Type B pancreatic cell (in vitro differentiated cells): Measurements from ENCODE around the gene FARP1. TPM values are rescaled to one million over a fixed set of nuclear protein-coding genes. Genes with fewer than 3 reads are reported as not detected.

ENCODE experiments used
- DNase-seq: peaks from one replicate; pipeline ENCODE4 v3.0.0; 2021; ENCODE audit warnings: mixed read lengths; ENCODE audit not compliant: unreplicated experiment; ENCODE audit errors: extremely low spot score
- H3K27ac Mint-ChIP-seq: 2 replicates; pipeline ENCODE4 v1.8.0; 2021; ENCODE audit warnings: mild to moderate bottlenecking, mixed read lengths
- H3K27me3 Mint-ChIP-seq: 2 replicates; pipeline ENCODE4 v1.8.0; 2021; ENCODE audit warnings: mixed read lengths
- H3K36me3 Mint-ChIP-seq: 2 replicates; pipeline ENCODE4 v1.8.0; 2021; ENCODE audit warnings: mixed read lengths
- H3K4me1 Mint-ChIP-seq: one replicate; pipeline ENCODE4 v1.8.0; 2021; ENCODE audit warnings: mixed read lengths; ENCODE audit not compliant: unreplicated experiment
- H3K4me3 Mint-ChIP-seq: 2 replicates; pipeline ENCODE4 v1.8.0; 2021; ENCODE audit warnings: mild to moderate bottlenecking, mixed read lengths
- H3K9me3 Mint-ChIP-seq: 2 replicates; pipeline ENCODE4 v1.8.0; 2021; ENCODE audit warnings: mixed read lengths
- total RNA-seq: library from RNA; stranded (reverse); gene quantifications from 2 replicates; pipeline ENCODE4 v1.2.1, GENCODE V29; 2021; ENCODE audit warnings: low replicate concordance
- TF ChIP-seq, protein P1 (sequence below): fragments of 200-600 bp; sonication (generic); conservative IDR thresholded peaks from 2 replicates; pipeline ENCODE4 v1.5.0; 2021; ENCODE audit warnings: antibody characterized with exemption, mild to moderate bottlenecking

The FARP1 gene
- total RNA-seq, 1 donor from 2014 or later = 195 TPM

DNA sequence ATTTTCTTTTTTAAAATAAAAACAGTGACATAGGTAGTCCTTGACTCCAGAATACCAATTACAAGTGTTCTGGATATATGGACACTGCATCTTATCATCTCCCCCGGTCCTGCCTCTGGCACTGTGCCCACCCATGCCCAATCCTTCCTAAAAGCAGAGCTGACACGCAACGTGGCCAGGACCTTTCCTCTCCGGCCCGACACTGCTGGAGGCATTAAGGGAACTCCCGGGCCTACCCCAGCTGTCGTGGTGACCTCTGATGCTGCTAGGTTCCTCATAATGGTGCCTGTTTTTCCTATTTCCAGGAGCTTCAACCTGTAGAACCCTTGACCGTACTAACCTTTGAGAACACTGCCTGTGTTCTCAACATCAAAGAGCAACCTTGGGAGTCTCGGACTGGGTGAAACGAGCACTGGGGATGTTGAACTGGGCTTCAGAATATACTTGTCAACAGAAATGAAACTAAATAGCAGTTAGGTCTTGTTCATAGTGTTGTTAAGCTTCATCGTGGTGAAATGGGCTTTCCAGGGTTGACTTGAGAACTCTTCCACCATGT lies 48.1 kb downstream of the FARP1 start:
- Mint-ChIP-seq H3K27ac (peak overlapping the region; percentile 11), H3K9me3 (no peaks in the 10 kb centered on the region), H3K4me1 (peaks cover 34% of the 10 kb centered on the region), H3K36me3 (peaks cover 16% of the 10 kb centered on the region), H3K4me3 (no peak overlapping the region), H3K27me3 (no peaks in the 10 kb centered on the region)
- TF ChIP-seq, protein P1, sequence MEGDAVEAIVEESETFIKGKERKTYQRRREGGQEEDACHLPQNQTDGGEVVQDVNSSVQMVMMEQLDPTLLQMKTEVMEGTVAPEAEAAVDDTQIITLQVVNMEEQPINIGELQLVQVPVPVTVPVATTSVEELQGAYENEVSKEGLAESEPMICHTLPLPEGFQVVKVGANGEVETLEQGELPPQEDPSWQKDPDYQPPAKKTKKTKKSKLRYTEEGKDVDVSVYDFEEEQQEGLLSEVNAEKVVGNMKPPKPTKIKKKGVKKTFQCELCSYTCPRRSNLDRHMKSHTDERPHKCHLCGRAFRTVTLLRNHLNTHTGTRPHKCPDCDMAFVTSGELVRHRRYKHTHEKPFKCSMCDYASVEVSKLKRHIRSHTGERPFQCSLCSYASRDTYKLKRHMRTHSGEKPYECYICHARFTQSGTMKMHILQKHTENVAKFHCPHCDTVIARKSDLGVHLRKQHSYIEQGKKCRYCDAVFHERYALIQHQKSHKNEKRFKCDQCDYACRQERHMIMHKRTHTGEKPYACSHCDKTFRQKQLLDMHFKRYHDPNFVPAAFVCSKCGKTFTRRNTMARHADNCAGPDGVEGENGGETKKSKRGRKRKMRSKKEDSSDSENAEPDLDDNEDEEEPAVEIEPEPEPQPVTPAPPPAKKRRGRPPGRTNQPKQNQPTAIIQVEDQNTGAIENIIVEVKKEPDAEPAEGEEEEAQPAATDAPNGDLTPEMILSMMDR = no peak
- DNase-seq = no peak

DNA sequence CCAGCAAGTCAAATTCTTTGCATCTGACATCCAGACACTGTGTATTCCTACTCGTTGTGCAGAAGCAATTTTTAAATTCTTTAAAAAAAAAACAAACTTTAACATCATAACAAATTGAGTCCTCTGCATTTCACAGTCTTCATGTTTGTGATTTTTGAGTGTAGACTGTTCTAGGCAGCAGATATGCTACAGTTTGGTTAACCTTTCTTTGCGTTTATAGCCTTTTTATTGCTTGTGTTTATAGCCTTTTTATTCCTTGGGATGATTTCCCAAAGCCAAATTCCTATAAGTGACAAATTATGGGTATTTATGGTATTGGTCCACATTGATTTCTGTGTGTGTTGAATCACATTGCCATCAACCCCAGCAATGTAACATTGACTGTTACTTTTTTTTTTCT lies 49.1 kb downstream of the FARP1 start:
- Mint-ChIP-seq H3K36me3 (peaks cover 15% of the 10 kb centered on the region), H3K9me3 (no peaks in the 10 kb centered on the region), H3K4me3 (no peak overlapping the region), H3K27me3 (no peaks in the 10 kb centered on the region), H3K27ac (no peak overlapping the region), H3K4me1 (peaks cover 40% of the 10 kb centered on the region)
- DNase-seq = no peak
- TF ChIP-seq, protein P1 = no peak

DNA sequence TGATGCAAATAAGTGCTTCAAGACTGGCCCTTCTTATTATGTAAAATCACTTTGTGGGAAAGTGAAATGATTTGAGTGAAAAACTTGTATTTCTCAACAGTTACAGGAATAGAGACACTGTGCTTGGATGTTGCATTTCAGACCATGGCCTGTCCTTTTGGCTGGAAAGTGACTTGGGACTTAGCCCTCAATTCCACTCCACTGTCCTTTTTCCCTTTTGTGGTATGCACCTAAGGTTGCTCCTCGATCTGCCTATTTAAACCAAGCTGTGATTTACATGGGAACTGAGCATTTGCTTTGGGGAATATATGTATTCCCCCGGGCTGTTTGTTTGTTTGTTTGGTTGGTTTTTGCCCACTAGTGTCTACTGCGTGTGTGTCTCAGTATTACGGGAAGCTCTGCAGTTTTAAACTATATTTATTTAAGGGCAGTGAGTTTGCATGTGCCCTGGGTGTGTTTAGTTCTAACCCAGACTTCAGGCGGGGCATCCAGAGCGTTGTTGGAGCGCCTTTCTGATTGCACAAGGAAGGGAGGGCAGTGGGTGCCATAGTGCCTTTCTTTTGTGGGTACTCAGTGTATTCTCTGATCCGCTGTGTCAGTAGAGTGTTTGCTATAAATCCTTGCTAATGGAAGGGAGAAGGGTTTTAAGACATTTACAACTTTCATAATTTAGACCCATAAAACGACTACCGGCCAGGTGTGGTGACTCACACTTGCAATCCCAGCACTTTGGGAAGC lies 52.3 kb downstream of the FARP1 start:
- DNase-seq = no peak
- no peak overlapping the region for H3K27ac Mint-ChIP-seq
- H3K4me3 Mint-ChIP-seq = no peak overlapping the region
- no peaks in the 10 kb centered on the region for H3K9me3 Mint-ChIP-seq
- no peaks in the 10 kb centered on the region for H3K27me3 Mint-ChIP-seq
- H3K4me1 Mint-ChIP-seq = peaks cover 31% of the 10 kb centered on the region
- TF ChIP-seq, protein P1 = no peak
- H3K36me3 Mint-ChIP-seq = peaks cover 16% of the 10 kb centered on the region

DNA sequence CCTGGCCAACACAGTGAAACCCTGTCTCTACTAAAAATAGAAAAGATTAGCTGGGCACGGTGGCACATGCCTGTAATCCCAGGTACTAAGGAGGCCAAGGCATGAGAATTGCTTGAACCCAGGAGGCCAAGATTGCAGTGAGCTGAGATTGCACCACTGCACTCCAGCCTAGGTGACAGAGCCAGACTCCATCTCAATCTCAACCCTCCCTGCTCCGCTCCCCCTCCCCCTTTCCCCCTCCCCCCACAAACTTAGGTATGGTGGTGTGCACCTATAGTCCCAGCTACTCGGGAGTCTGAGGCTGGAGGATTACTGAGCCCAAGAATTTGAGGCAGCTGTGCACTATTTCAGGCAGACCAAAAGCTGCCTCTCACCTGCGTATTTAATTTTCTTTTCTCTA lies 55.8 kb downstream of the FARP1 start:
- no peak overlapping the region for H3K4me3 Mint-ChIP-seq
- TF ChIP-seq, protein P1 = no peak

DNA sequence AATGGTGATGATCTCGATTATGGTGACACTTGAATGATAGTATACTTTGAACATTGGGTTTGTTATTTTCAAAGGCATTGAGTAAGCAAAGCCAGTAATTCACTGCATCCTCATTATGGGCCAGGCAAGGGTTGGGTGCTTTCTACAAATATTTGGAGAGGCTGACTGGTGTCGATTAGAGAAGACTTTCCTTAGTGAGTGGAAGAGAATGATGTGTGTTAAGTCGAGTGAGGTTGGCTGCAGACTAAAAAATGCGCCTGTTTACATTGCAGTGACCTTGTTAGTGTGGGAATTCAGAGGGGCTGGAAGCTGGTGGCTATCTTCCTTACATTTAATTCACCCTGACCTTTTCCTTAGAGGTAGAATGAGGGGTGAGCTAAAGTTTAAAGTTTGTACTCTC lies 56.6 kb downstream of the FARP1 start:
- Mint-ChIP-seq H3K27me3 (no peaks in the 10 kb centered on the region), H3K27ac (peak overlapping the region; percentile 15), H3K9me3 (no peaks in the 10 kb centered on the region), H3K36me3 (peaks cover 19% of the 10 kb centered on the region), H3K4me3 (peak overlapping the region; percentile 24), H3K4me1 (peaks cover 41% of the 10 kb centered on the region)
- DNase-seq = no peak
- TF ChIP-seq, protein P1 = no peak

More for the DNA sequence above, 55.8 kb downstream of the FARP1 start:
- Mint-ChIP-seq H3K9me3 (no peaks in the 10 kb centered on the region), H3K4me1 (peaks cover 41% of the 10 kb centered on the region), H3K36me3 (peaks cover 19% of the 10 kb centered on the region), H3K27ac (no peak overlapping the region), H3K27me3 (no peaks in the 10 kb centered on the region)
- no peak for DNase-seq
